Suprapubic skin (tissue), 4 donors: ENCODE results near the gene CDH3.

ENCODE experiments used
- EP300 ChIP-seq: sonication (generic); formaldehyde crosslinking; IDR thresholded peaks from one replicate; pipeline ENCODE4 v1.6.1; 2017; ENCODE audit warnings: antibody characterized with exemption
- POLR2A ChIP-seq, 2 donors: fragments of 450-650 bp; IDR thresholded peaks; one replicate each; pipeline ENCODE4 v1.6.1; 2017; ENCODE audit warnings: antibody characterized with exemption in 2 of 2, mild to moderate bottlenecking in 2 of 2, moderate library complexity in 2 of 2
- POLR2AphosphoS5 ChIP-seq, 3 donors: sonication (generic); formaldehyde crosslinking; IDR thresholded peaks; one replicate each; pipeline ENCODE4 v1.6.1; 2017; ENCODE audit warnings: antibody characterized with exemption in 3 of 3
- TF ChIP-seq, protein P1 (sequence below), 2 donors: fragments of 200-600 bp in 1 of 2; fragments of 450-650 bp in 1 of 2; sonication (generic) in 1 of 2; IDR thresholded peaks; one replicate each; pipeline ENCODE4 v1.5.1; 2016 to 2019; ENCODE audit warnings: antibody characterized with exemption in 2 of 2, mild to moderate bottlenecking in 1 of 2, moderate library complexity in 1 of 2

GRCh38 chr16:68717684-68718083 is 72.6 kb downstream of the CDH3 start:
- TF ChIP-seq, protein P1, sequence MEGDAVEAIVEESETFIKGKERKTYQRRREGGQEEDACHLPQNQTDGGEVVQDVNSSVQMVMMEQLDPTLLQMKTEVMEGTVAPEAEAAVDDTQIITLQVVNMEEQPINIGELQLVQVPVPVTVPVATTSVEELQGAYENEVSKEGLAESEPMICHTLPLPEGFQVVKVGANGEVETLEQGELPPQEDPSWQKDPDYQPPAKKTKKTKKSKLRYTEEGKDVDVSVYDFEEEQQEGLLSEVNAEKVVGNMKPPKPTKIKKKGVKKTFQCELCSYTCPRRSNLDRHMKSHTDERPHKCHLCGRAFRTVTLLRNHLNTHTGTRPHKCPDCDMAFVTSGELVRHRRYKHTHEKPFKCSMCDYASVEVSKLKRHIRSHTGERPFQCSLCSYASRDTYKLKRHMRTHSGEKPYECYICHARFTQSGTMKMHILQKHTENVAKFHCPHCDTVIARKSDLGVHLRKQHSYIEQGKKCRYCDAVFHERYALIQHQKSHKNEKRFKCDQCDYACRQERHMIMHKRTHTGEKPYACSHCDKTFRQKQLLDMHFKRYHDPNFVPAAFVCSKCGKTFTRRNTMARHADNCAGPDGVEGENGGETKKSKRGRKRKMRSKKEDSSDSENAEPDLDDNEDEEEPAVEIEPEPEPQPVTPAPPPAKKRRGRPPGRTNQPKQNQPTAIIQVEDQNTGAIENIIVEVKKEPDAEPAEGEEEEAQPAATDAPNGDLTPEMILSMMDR (IDR thresholded peaks at IDR 0.05), result no peak
- no peak for TF ChIP-seq EP300
- no peak for TF ChIP-seq POLR2A (IDR thresholded peaks at IDR 0.05)
- no peak for TF ChIP-seq POLR2AphosphoS5 (IDR thresholded peaks at IDR 0.05)
